Stimulated activated CD8-positive, alpha-beta memory T cell treated with anti-CD3 and anti-CD28 coated beads, Interleukin-4, amount 100 ng/mL, for 4 hours (primary cell): ENCODE results near the gene PRLR.
"Not testable (repeated sequence)": the region's sequence is repeated elsewhere in the genome, so short reads cannot be mapped to it uniquely, and the experiment has no call there.

Source experiments
- DNase-seq, 2 donors: peaks; one replicate each; pipeline ENCODE4 v3.0.0-alpha.2; 2020; ENCODE audit warnings: low read depth in 2 of 2, low spot score in 1 of 2

PRLR gene

GRCh38 chr5:35230038-35230611 is at the start of gene PRLR:
Gene PRLR (minus strand): TSS chr5:35230487. CDS start chr5:35089620, 140,867 bp downstream.
- DNase-seq: no peak

- no peak for DNase-seq
Measured at GRCh38 chr5:35274839-35275509, 44.7 kb upstream of the PRLR start.

GRCh38 chr5:35269006-35269405 is 38.7 kb upstream of the PRLR start:
- DNase-seq: no peak

- no peak for DNase-seq
Measured at GRCh38 chr5:35266276-35266675, 36.0 kb upstream of the PRLR start.

- no peak for DNase-seq
Measured at GRCh38 chr5:35264509-35264908, 34.2 kb upstream of the PRLR start.

- no peak for DNase-seq
Measured at GRCh38 chr5:35263266-35263877, 33.1 kb upstream of the PRLR start.

GRCh38 chr5:35253582-35253981 is 23.3 kb upstream of the PRLR start:
- DNase-seq: no peak

GRCh38 chr5:35252963-35253362 is 22.7 kb upstream of the PRLR start:
- no peak for DNase-seq

GRCh38 chr5:35248843-35249780 is 18.8 kb upstream of the PRLR start:
- DNase-seq: no peak

GRCh38 chr5:35247648-35248034 is 17.4 kb upstream of the PRLR start:
- DNase-seq: no peak

- DNase-seq: no peak
Measured at GRCh38 chr5:35246900-35247647, 16.8 kb upstream of the PRLR start.

- no peak for DNase-seq
Measured at GRCh38 chr5:35246411-35246810, 16.1 kb upstream of the PRLR start.

GRCh38 chr5:35245371-35245770 is 15.1 kb upstream of the PRLR start:
- not testable (repeated sequence) for DNase-seq

GRCh38 chr5:35244171-35244570 is 13.9 kb upstream of the PRLR start:
- no peak for DNase-seq

- no peak for DNase-seq
Measured at GRCh38 chr5:35242702-35243258, 12.5 kb upstream of the PRLR start.

- no peak for DNase-seq
Measured at GRCh38 chr5:35240892-35241291, 10.6 kb upstream of the PRLR start.

- DNase-seq: no peak
Measured at GRCh38 chr5:35239911-35240610, 9.8 kb upstream of the PRLR start.

- no peak for DNase-seq
Measured at GRCh38 chr5:35239476-35239875, 9.2 kb upstream of the PRLR start.

GRCh38 chr5:35237580-35238376 is 7.5 kb upstream of the PRLR start:
- DNase-seq: no peak
